AG04449 (cell line): ENCODE measurements around the gene THTPA.
"Not testable (repeated sequence)": the region's sequence is repeated elsewhere in the genome, so short reads cannot be mapped to it uniquely, and the experiment has no call there.

ENCODE experiments used
- CTCF ChIA-PET: fragments of 350-600 bp; formaldehyde crosslinking; extraction: SDS; loops from one replicate; lab custom pipeline; 2021; ENCODE audit warnings: antibody characterized with exemption; lab: Yijun Ruan, JAX
- POLR2A ChIA-PET: fragments of 400-600, 350-600 bp; formaldehyde crosslinking; extraction: SDS; loops from one replicate; lab custom pipeline; 2020; ENCODE audit warnings: antibody characterized with exemption, inconsistent platforms; lab: Yijun Ruan, JAX
- DNase-seq: peaks from one replicate; pipeline ENCODE4 v3.0.0-alpha.2; 2010; ENCODE audit warnings: low read depth, low spot score
- H3K4me3 ChIP-seq: 2 replicates; pipeline ENCODE4 v1.5.1; 2011; ENCODE audit warnings: low read depth, mild to moderate bottlenecking, control low read depth, low read length
- TF ChIP-seq, protein P1 (sequence below): IDR thresholded peaks from one replicate; pipeline ENCODE4 v1.5.1; 2011; ENCODE audit warnings: mild to moderate bottlenecking, moderate library complexity, low read length, control low read depth, inconsistent platforms; ENCODE audit not compliant: insufficient read depth; ENCODE audit errors: missing control alignments

The THTPA gene

DNA sequence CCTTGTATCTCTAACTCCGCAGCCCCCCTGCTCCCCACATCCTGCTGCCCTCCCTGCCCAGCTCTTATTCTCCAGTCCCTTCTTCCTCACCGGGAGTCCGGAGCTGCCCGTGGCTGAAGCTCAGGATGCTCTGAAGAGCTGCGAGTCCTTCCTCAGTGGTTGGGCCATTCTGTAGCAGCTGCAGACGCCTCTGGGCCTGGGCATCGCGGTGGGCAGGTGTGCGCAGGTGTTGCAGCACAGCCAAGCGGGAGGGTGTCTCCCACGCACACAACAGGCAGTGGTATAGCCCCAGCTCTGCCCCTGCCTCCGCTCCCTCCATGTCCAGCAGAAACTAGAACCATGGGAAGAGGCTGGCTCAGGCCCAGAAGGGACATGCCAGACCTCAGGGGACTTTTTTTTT is 24.7 kb upstream of the THTPA start:
- TF ChIP-seq, protein P1, sequence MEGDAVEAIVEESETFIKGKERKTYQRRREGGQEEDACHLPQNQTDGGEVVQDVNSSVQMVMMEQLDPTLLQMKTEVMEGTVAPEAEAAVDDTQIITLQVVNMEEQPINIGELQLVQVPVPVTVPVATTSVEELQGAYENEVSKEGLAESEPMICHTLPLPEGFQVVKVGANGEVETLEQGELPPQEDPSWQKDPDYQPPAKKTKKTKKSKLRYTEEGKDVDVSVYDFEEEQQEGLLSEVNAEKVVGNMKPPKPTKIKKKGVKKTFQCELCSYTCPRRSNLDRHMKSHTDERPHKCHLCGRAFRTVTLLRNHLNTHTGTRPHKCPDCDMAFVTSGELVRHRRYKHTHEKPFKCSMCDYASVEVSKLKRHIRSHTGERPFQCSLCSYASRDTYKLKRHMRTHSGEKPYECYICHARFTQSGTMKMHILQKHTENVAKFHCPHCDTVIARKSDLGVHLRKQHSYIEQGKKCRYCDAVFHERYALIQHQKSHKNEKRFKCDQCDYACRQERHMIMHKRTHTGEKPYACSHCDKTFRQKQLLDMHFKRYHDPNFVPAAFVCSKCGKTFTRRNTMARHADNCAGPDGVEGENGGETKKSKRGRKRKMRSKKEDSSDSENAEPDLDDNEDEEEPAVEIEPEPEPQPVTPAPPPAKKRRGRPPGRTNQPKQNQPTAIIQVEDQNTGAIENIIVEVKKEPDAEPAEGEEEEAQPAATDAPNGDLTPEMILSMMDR: no peak
- ChIA-PET CTCF (interaction anchor here (1.7 to 4.0 kb wide), 3 partner anchors 8 to 100 kb away, joined by 6 to 39 read pairs (median 15); no protein-coding TSS in a partner anchor), POLR2A (no interaction called here)
- no peak overlapping the region for H3K4me3 ChIP-seq
- no peak for DNase-seq

DNA sequence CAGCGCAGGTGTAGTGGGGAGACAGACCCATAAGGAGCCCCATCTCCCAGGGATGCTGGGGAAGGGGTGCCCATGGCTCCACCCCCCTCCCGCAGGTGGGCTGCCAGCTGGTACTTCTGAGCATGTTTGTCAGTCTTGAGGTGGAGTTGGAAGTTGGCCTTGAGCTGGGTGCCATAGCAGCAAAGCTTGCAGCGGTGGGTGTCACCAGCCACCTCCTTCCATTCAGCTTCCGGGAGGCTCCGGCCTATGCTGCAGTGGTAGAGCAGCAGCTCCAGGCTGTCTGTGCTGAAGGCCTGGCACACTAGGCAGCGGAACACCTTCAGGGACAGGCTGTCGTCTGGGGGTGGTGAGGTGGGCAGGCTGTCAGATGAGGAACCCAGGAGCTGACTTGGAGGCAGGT is 23.4 kb upstream of the THTPA start:
- DNase-seq: no peak
- ChIA-PET CTCF (interaction anchor here (0.7 to 1.9 kb wide), 2 partner anchors 9 to 64 kb away, joined by 3 to 7 read pairs; no protein-coding TSS in a partner anchor), POLR2A (no interaction called here)
- TF ChIP-seq, protein P1: no peak
- no peak overlapping the region for H3K4me3 ChIP-seq

DNA sequence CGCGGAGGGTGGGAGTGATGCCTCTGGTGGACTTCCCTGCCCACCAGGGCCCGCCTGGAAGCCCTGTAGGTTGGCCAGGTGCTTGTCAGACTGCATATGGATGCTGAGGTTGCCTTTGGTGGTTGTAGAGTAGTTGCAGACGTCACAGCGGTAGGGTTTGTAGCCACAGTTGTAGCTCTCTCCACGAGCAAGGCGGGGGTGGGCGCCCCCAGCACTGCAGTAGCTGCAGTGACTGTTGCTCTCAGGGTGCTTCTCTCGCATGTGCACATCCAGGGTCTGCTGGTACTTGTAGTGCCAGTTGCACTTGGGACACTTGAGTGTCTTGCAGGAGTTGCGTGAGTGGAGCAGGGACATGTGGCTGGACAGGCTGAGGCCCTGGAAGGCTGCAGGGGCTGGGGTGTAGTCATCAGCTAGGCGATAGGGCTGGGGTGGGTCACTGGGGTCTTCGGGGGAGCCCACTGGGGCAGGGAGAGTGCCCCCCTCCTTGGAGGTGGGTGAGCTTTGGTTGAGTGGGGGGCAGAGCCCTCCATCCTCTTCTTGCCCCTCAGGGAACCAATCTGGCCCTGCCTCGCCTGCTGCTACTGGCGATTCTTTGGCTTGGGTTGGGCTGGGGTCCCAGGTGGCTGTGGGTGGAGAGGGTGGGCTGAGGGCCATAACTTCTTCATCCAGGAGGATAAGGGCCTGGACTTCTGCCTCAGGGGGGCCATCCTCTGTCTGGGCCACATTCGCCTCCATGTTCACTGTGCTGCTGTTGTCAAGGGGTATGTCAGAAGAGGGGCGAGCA is 22.2 kb upstream of the THTPA start:
- POLR2A ChIA-PET: no interaction called here

DNA sequence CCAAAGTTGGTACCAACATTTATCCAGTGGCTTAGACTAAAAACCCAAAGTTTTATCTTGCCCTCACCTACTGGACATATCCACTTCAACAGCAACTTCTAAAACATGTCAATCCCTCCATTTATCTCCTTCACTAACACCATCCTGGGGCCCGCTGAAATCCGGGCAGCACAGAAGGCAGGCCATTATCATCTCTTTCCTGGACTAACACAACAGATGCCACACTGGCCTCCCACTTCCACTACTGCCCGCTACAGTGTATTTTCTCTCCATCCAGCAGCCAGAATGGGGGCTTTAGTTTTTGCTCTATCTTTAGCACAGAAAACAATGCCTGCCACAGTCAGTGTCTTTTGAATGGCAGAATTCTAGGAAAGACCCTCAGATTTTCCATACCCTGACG is 20.1 kb upstream of the THTPA start:
- ChIA-PET CTCF (interaction anchor here (5.2 kb wide), 1 partner anchor 23 kb away, joined by 49 read pairs; no protein-coding TSS in a partner anchor), POLR2A (no interaction called here)
- TF ChIP-seq, protein P1: no peak

More for the DNA sequence above, 22.2 kb upstream of the THTPA start:
- DNase-seq: no peak
- no peak overlapping the region for H3K4me3 ChIP-seq
- TF ChIP-seq, protein P1: no peak
- CTCF ChIA-PET: interaction anchor here (1.1 to 1.9 kb wide), 2 partner anchors 7 to 26 kb away, joined by 4 to 7 read pairs; no protein-coding TSS in a partner anchor

DNA sequence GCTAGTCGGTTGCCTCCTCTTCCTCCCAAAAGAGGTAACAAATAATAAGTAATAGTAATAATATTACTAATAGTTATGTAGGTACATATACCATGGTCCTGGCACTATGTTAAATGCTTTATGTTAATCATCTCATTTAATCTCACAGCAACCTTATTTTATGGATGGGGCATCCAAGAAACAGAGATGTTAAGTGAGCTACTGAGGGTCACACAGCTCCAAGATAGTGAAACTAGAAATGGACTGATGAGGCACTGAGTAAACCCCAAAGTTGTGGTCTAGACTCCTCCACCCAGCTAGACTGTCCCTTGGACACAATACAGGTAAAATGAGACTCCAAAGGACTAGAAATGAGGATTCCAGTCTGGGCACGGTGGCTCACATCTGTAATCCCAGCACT is 19.6 kb upstream of the THTPA start:
- no peak overlapping the region for H3K4me3 ChIP-seq
- DNase-seq: no peak
- TF ChIP-seq, protein P1: no peak
- ChIA-PET POLR2A (no interaction called here), CTCF (interaction anchor here (0.7 to 7.3 kb wide), 3 partner anchors 22 to 59 kb away, joined by 3 to 72 read pairs (median 49); no protein-coding TSS in a partner anchor)

More for the DNA sequence above, 20.1 kb upstream of the THTPA start:
- H3K4me3 ChIP-seq: no peak overlapping the region
- no peak for DNase-seq

DNA sequence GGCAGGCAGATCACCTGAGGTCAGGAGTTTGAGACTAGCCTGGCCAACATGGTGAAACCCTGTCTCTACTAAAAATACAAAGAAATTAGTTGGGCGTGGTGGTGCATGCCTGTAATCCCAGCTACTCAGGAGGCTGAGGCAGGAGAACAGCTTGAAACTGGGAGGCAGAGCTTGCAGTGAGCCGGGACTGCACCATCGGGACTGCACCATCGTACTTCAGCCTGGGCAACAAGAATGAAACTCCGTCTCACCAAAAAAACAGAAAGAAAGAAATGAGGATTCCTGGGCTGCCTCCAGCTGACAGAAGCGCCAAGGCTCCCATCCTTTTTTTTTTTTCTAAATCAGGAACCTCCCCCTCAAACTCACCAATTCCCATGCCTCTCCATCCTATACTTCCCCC is 19.2 kb upstream of the THTPA start:
- DNase-seq, H3K4me3 ChIP-seq, POLR2A ChIA-PET: not testable (repeated sequence)
- CTCF ChIA-PET: interaction anchor here (0.7 to 7.3 kb wide), 3 partner anchors 22 to 59 kb away, joined by 3 to 72 read pairs (median 49); no protein-coding TSS in a partner anchor
